ENCODE measurements around the gene TNXB. TPM values are rescaled to one million over a fixed set of nuclear protein-coding genes. Genes with fewer than 3 reads are reported as not detected.

Gene TNXB
- total and polyA plus RNA-seq, 2 donors (not counting 3 experiments of a cell fraction or from before 2014, with no cell fraction given) = 0.47 to 2.7 TPM

- peaks cover 0 to 11% of the 10 kb centered on the region in 2 experiments for H3K36me3 ChIP-seq (ENCODE audit: control insufficient read depth in 2 of 2, extremely low read depth in 1 of 2, insufficient read depth in 2 of 2, low read length in 2 of 2)
- H3K9me3 ChIP-seq (replicated peaks; ENCODE audit: control insufficient read depth, insufficient read depth, low read length) = no peaks in the 10 kb centered on the region
- BruUV-seq (replicated peaks) = TSS peak; percentile 40
- peaks cover 11% of the 10 kb centered on the region for H3K79me2 ChIP-seq (ENCODE audit: control insufficient read depth, insufficient read depth, low read length)
- H2AFZ ChIP-seq (ENCODE audit: low read depth, low read length) = peak overlapping the region; percentile 86
- no peaks in the 10 kb centered on the region for H3K9me1 ChIP-seq (replicated peaks; ENCODE audit: control insufficient read depth, extremely low read depth, insufficient read depth, low read length)
- H3K4me1 ChIP-seq (ENCODE audit: control insufficient read depth, extremely low read depth, insufficient read depth, low read length) = peaks cover 20% of the 10 kb centered on the region
- H4K20me1 ChIP-seq (replicated peaks; ENCODE audit: control insufficient read depth, extremely low read depth, insufficient read depth, low read length) = no peaks in the 10 kb centered on the region
- H3K27ac ChIP-seq (ENCODE audit: insufficient read depth, low read depth, low read length) = peak overlapping the region; percentile 51
- peaks cover 0 to 2% of the 10 kb centered on the region in 2 experiments for H3K27me3 ChIP-seq (ENCODE audit: control insufficient read depth in 2 of 2, insufficient read depth in 2 of 2, low read length in 2 of 2)
- ChIA-PET POLR2A (interaction anchor here (1.1 kb wide), 1 partner anchor 66 kb away, joined by 5 read pairs; no protein-coding TSS in a partner anchor), CTCF (interaction anchor here (0.8 to 3.5 kb wide), 10 partner anchors 10 to 709 kb away, joined by 3 to 17 read pairs (median 4); partner anchors contain the start of genes EGFL8, GPSM3 and TAP2)
- TF ChIP-seq POLR2AphosphoS5 (IDR thresholded peaks at IDR 0.05; ENCODE audit: insufficient read depth, low read depth, low read length) (no peak), GATA2 (IDR thresholded peaks at IDR 0.05; ENCODE audit: insufficient read depth, insufficient read length, low read depth, low read length) (no peak), FOS (IDR thresholded peaks at IDR 0.05; ENCODE audit: borderline replicate concordance, insufficient read depth, low read length) (no peak), MAX (IDR thresholded peaks at IDR 0.05; ENCODE audit: insufficient read depth, insufficient read length) (no peak), POLR2A (IDR thresholded peaks at IDR 0.05; ENCODE audit: low read depth, low read length) (no peak)
- dilution Hi-C loops (cut with MboI; ENCODE audit: extremely low pct_ligation_motif_present, low sequenced_read_pairs) (no loop called here), intact Hi-C loops (cut with micrococcal nuclease) (loop anchor here (1.0 kb wide), 3 partner anchors 25 to 66 kb away; partner anchors contain the start of genes AGPAT1 and PPT2)
- peak overlapping the region; percentile 95 for H3K4me2 ChIP-seq (ENCODE audit: insufficient read depth, low read length)
- peak overlapping the region; percentile 74 for H3K9ac ChIP-seq (replicated peaks; ENCODE audit: extremely low read depth, insufficient read depth, low read length)
- H3K4me3 ChIP-seq (replicated peaks in 1 of 3; ENCODE audit: insufficient read depth in 1 of 3, low read depth in 1 of 3, low read length in 3 of 3) = peak overlapping the region; percentile 78 to 89 (median 84)
- DNase-seq (ENCODE audit: low read depth, low spot score) = no peak
- FAIRE-seq = no peak
These were observed 20.4 kb upstream of the TNXB start for GRCh38 chr6:32129297-32130088.

All from endothelial cell of umbilical vein (primary cell).